Ishikawa (cell line): ENCODE data around the gene SEC14L2.

ENCODE experiments used
- CEBPB ChIP-seq: IDR thresholded peaks from 2 replicates; pipeline ENCODE4 v1.6.1; 2012
- CREB1 ChIP-seq: IDR thresholded peaks from 2 replicates; pipeline ENCODE4 v1.6.1; 2012; ENCODE audit warnings: low read depth
- EGR1 ChIP-seq: IDR thresholded peaks from 2 replicates; pipeline ENCODE4 v1.6.1; 2012
- EP300 ChIP-seq: IDR thresholded peaks from 2 replicates; pipeline ENCODE4 v1.6.1; 2012; ENCODE audit warnings: borderline replicate concordance
- FOXM1 ChIP-seq: IDR thresholded peaks from 2 replicates; pipeline ENCODE4 v1.6.1; 2012; ENCODE audit warnings: low read depth, borderline replicate concordance
- NFIC ChIP-seq: IDR thresholded peaks from 2 replicates; pipeline ENCODE4 v1.6.1; 2012
- RAD21 ChIP-seq: IDR thresholded peaks from 2 replicates; pipeline ENCODE4 v1.6.1; 2012; ENCODE audit warnings: low read depth
- TAF1 ChIP-seq: IDR thresholded peaks from 2 replicates; pipeline ENCODE4 v1.6.1; 2012; ENCODE audit warnings: low read depth, mild to moderate bottlenecking
- TCF12 ChIP-seq: IDR thresholded peaks from 2 replicates; pipeline ENCODE4 v1.6.1; 2012; ENCODE audit warnings: low read depth
- TEAD4 ChIP-seq: IDR thresholded peaks from 2 replicates; pipeline ENCODE4 v1.6.1; 2012
- YY1 ChIP-seq: IDR thresholded peaks from 2 replicates; pipeline ENCODE4 v1.6.1; 2012; ENCODE audit warnings: low read depth
- ZBTB7A ChIP-seq: IDR thresholded peaks from 2 replicates; pipeline ENCODE4 v1.6.1; 2012; ENCODE audit warnings: low read depth
- TF ChIP-seq, protein P1 (sequence below): IDR thresholded peaks from 2 replicates; pipeline ENCODE4 v1.6.1; 2012; ENCODE audit warnings: low read depth, mild to moderate bottlenecking
- TF ChIP-seq, protein P2 (sequence below): IDR thresholded peaks from 2 replicates; pipeline ENCODE4 v1.6.1; 2012
- TF ChIP-seq, protein P3 (sequence below): IDR thresholded peaks from 2 replicates; pipeline ENCODE4 v1.6.1; 2012

SEC14L2 gene

GRCh38 chr22:30396871-30397655 lies at the start of gene SEC14L2:
Gene SEC14L2 (plus strand): TSS chr22:30397018. CDS start chr22:30397117, 99 bp downstream.
- TF ChIP-seq RAD21 (no peak), YY1 (peak; percentile 18; the same call in 1 of the 2 replicates), FOXM1 (no peak), NFIC (peak; percentile 60)
- TF ChIP-seq, protein P1, sequence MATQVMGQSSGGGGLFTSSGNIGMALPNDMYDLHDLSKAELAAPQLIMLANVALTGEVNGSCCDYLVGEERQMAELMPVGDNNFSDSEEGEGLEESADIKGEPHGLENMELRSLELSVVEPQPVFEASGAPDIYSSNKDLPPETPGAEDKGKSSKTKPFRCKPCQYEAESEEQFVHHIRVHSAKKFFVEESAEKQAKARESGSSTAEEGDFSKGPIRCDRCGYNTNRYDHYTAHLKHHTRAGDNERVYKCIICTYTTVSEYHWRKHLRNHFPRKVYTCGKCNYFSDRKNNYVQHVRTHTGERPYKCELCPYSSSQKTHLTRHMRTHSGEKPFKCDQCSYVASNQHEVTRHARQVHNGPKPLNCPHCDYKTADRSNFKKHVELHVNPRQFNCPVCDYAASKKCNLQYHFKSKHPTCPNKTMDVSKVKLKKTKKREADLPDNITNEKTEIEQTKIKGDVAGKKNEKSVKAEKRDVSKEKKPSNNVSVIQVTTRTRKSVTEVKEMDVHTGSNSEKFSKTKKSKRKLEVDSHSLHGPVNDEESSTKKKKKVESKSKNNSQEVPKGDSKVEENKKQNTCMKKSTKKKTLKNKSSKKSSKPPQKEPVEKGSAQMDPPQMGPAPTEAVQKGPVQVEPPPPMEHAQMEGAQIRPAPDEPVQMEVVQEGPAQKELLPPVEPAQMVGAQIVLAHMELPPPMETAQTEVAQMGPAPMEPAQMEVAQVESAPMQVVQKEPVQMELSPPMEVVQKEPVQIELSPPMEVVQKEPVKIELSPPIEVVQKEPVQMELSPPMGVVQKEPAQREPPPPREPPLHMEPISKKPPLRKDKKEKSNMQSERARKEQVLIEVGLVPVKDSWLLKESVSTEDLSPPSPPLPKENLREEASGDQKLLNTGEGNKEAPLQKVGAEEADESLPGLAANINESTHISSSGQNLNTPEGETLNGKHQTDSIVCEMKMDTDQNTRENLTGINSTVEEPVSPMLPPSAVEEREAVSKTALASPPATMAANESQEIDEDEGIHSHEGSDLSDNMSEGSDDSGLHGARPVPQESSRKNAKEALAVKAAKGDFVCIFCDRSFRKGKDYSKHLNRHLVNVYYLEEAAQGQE = peak; percentile 44; the same call in 1 of the 2 replicates
- TF ChIP-seq, protein P2, sequence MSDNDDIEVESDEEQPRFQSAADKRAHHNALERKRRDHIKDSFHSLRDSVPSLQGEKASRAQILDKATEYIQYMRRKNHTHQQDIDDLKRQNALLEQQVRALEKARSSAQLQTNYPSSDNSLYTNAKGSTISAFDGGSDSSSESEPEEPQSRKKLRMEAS = peak; percentile 30; the same call in 1 of the 2 replicates

GRCh38 chr22:30347255-30347892 lies 49.4 kb upstream of the SEC14L2 start:
- TF ChIP-seq NFIC (no peak), CEBPB (no peak), TCF12 (no peak), TEAD4 (no peak), EGR1 (no peak)
- TF ChIP-seq, protein P1 = no peak

- TF ChIP-seq CEBPB (no peak), EGR1 (no peak), TEAD4 (no peak), FOXM1 (no peak), CREB1 (no peak), EP300 (no peak), ZBTB7A (no peak), TCF12 (no peak), YY1 (no peak), NFIC (no peak), TAF1 (no peak), RAD21 (no peak)
- TF ChIP-seq, protein P3, sequence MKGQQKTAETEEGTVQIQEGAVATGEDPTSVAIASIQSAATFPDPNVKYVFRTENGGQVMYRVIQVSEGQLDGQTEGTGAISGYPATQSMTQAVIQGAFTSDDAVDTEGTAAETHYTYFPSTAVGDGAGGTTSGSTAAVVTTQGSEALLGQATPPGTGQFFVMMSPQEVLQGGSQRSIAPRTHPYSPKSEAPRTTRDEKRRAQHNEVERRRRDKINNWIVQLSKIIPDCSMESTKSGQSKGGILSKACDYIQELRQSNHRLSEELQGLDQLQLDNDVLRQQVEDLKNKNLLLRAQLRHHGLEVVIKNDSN = no peak
- TF ChIP-seq, protein P1 = no peak
- TF ChIP-seq, protein P2 = no peak
These were observed 48.4 kb upstream of the SEC14L2 start for GRCh38 chr22:30348404-30348803.

GRCh38 chr22:30348809-30349208 lies 48.0 kb upstream of the SEC14L2 start:
- TF ChIP-seq EGR1 (no peak), RAD21 (no peak), YY1 (no peak), EP300 (no peak)

GRCh38 chr22:30351226-30351625 lies 45.6 kb upstream of the SEC14L2 start:
- no peak for TF ChIP-seq CEBPB
- TF ChIP-seq, protein P1 = no peak
- TF ChIP-seq TEAD4 = no peak
- TF ChIP-seq, protein P3 = no peak
- TF ChIP-seq EGR1 = no peak
- TF ChIP-seq, protein P2 = no peak
- no peak for TF ChIP-seq YY1
- no peak for TF ChIP-seq TCF12
- TF ChIP-seq CREB1 = no peak
- TF ChIP-seq EP300 = no peak
- no peak for TF ChIP-seq TAF1
- no peak for TF ChIP-seq FOXM1
- no peak for TF ChIP-seq ZBTB7A
- no peak for TF ChIP-seq RAD21
- no peak for TF ChIP-seq NFIC
